ENCODE measurements around the gene KCTD13.
"Not testable (repeated sequence)": the region's sequence is repeated elsewhere in the genome, so short reads cannot be mapped to it uniquely, and the experiment has no call there.

KCTD13 gene

GRCh38 chr16:29943846-29944799 is 18.1 kb upstream of the KCTD13 start:
- no peak for DNase-seq

- no peak for DNase-seq
Measured at GRCh38 chr16:29940656-29941055, 14.6 kb upstream of the KCTD13 start.

GRCh38 chr16:29931750-29932149 is 5.7 kb upstream of the KCTD13 start:
- not testable (repeated sequence) for DNase-seq

GRCh38 chr16:29927070-29927905 is 1.3 kb upstream of the KCTD13 start:
- no peak for DNase-seq

GRCh38 chr16:29926711-29927052 is 656 bp upstream of the KCTD13 start:
- no peak for DNase-seq

- DNase-seq, result no peak
Measured at GRCh38 chr16:29925105-29925756, 795 bp downstream of the KCTD13 start.

- DNase-seq, result no peak
Measured at GRCh38 chr16:29922986-29923501, 3.0 kb downstream of the KCTD13 start.

- DNase-seq, result no peak
Measured at GRCh38 chr16:29922326-29922725, 3.7 kb downstream of the KCTD13 start.

GRCh38 chr16:29921034-29921385 is 5.0 kb downstream of the KCTD13 start:
- DNase-seq, result no peak

- DNase-seq, result no peak
Measured at GRCh38 chr16:29920288-29921033, 5.6 kb downstream of the KCTD13 start.

- no peak for DNase-seq
Measured at GRCh38 chr16:29916979-29917378, 9.0 kb downstream of the KCTD13 start.

GRCh38 chr16:29915590-29916247 is 10.3 kb downstream of the KCTD13 start:
- no peak for DNase-seq

- DNase-seq, result no peak
Measured at GRCh38 chr16:29913514-29913913, 12.5 kb downstream of the KCTD13 start.

GRCh38 chr16:29912087-29912486 is 13.9 kb downstream of the KCTD13 start:
- DNase-seq, result no peak

GRCh38 chr16:29911676-29912010 is 14.4 kb downstream of the KCTD13 start:
- DNase-seq, result no peak

GRCh38 chr16:29910819-29911675 is 15.0 kb downstream of the KCTD13 start:
- no peak for DNase-seq

GRCh38 chr16:29909851-29910250 is 16.2 kb downstream of the KCTD13 start:
- not testable (repeated sequence) for DNase-seq

GRCh38 chr16:29909391-29909790 is 16.6 kb downstream of the KCTD13 start:
- no peak for DNase-seq

GRCh38 chr16:29908719-29909220 is 17.3 kb downstream of the KCTD13 start:
- no peak for DNase-seq

GRCh38 chr16:29907973-29908372 is 18.1 kb downstream of the KCTD13 start:
- no peak for DNase-seq

All from stimulated activated CD4-positive, alpha-beta T cell treated with anti-CD3 and anti-CD28 coated beads, Interleukin-1b, Interleukin-23, amount 100 ng/mL, for 48 hours (primary cell).